Measurements from ENCODE around the gene RGS19. TPM values are rescaled to one million over a fixed set of nuclear protein-coding genes. Genes with fewer than 3 reads are reported as not detected.

RGS19 gene
- polyA plus RNA-seq, 1 of the 3 experiments (the other 2 are of a cell fraction), result 20.5 TPM

DNA sequence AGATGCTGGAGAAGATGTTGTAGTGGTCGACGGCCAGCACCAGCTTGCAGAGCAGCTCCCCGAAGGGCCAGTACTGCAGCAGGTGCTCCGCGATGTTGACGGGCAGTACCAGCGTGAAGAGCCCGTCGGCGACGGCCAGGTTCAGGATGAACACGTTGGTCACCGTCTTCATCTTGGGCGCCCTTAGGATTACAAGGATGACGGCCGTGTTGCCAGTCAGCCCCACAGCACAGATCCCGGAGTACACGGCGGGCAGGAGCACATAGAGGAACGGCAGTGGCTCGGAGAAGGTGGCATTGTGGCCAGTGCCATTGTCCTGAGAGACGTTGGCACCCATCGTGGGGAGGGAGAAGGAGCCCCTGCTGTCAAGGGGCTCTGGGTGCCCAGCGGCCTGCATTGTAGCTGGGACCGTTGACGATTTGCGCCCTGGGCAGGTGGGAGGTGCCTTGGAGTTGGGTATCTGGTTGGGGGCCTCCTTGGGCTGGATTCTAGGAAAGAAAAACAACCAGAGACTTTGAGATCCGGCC, 27.2 kb upstream of the RGS19 start:
- Histone ChIP-seq H3F3A (replicated peaks; ENCODE audit: insufficient read depth) (no peaks in the 10 kb centered on the region), H3K79me2 (ENCODE audit: insufficient read depth) (no peaks in the 10 kb centered on the region), H3K9me2 (no peaks in the 10 kb centered on the region), H3K4me2 (no peak overlapping the region), H3K36me3 (replicated peaks in 1 of 2; ENCODE audit: control insufficient read depth in 1 of 2, insufficient read depth in 2 of 2, low read length in 1 of 2) (no peaks in the 10 kb centered on the region), H2AFZ (ENCODE audit: low read depth) (no peak overlapping the region), H3K9me3 (no peaks in the 10 kb centered on the region), H3K4me1 (ENCODE audit: control insufficient read depth in 1 of 2, insufficient read depth in 2 of 2, low read depth in 1 of 2, low read length in 1 of 2) (peaks cover 0 to 12% of the 10 kb centered on the region in 2 experiments; a peak in 1 of 4 replicates), H3K27me3 (ENCODE audit: insufficient read depth) (no peaks in the 10 kb centered on the region; the same call in 1 of the 2 replicates), H3K27ac (ENCODE audit: low read depth in 2 of 2, low read length in 1 of 2) (no peak overlapping the region), H3K4me3 (ENCODE audit: low read depth in 2 of 2, low read length in 1 of 2) (no peak overlapping the region), H3K9ac (no peak overlapping the region), H4K20me1 (ENCODE audit: insufficient read depth) (no peaks in the 10 kb centered on the region)
- TF ChIP-seq MXI1 (IDR thresholded peaks at IDR 0.05; ENCODE audit: low read depth, low read length) (no peak), FOSL2 (IDR thresholded peaks at IDR 0.05; ENCODE audit: borderline replicate concordance, low read depth) (no peak), TCF12 (IDR thresholded peaks at IDR 0.05) (no peak), RXRA (IDR thresholded peaks at IDR 0.05; ENCODE audit: borderline replicate concordance, low read depth) (no peak)
- TF ChIP-seq, protein P1, sequence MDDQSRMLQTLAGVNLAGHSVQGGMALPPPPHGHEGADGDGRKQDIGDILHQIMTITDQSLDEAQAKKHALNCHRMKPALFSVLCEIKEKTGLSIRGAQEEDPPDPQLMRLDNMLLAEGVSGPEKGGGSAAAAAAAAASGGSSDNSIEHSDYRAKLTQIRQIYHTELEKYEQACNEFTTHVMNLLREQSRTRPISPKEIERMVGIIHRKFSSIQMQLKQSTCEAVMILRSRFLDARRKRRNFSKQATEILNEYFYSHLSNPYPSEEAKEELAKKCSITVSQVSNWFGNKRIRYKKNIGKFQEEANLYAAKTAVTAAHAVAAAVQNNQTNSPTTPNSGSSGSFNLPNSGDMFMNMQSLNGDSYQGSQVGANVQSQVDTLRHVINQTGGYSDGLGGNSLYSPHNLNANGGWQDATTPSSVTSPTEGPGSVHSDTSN (IDR thresholded peaks at IDR 0.05), result no peak
- WGBS (ENCODE audit: low lambda C conversion rate), result 86% methylated on average over 21 of the region's 28 CpGs
- ChIA-PET CTCF (interaction anchor here (0.8 to 1.5 kb wide), 4 partner anchors 9 to 14 kb away, joined by 3 read pairs; no protein-coding TSS in a partner anchor), POLR2A (no interaction called here)
- no peak for DNase-seq

DNA sequence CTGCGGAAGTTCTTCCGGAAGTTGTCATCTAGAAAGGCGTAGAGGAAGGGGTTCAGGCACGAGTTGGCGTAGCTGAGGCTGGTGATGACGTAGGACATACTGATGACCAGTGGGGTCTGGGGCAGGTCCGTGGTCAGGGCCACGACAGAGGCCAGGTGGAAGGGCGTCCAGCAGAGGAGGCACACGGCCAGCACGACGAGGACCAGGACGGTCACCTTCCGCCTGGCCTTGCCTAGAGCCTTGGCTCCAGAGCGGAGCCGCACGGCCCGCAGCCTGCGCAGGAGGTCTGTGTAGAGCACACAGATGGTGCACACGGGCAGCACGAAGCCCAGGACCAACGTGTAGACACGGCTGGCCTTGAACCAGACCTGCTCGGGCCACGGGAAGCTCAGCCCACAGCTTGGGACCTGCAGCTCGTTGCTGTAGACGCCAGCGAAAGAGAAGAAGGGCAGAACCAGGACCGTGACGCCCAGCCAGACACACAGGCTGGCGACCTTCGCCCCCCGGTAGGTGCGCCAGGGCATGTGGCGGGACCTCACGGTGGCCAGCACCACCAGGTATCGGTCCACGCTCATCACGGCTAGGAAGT, 26.6 kb upstream of the RGS19 start:
- Histone ChIP-seq H3K4me2 (no peak overlapping the region), H3K9ac (no peak overlapping the region), H3K4me1 (ENCODE audit: control insufficient read depth in 1 of 2, insufficient read depth in 2 of 2, low read depth in 1 of 2, low read length in 1 of 2) (peaks cover 0 to 12% of the 10 kb centered on the region in 2 experiments; a peak in 1 of 4 replicates), H3F3A (replicated peaks; ENCODE audit: insufficient read depth) (no peaks in the 10 kb centered on the region), H3K27me3 (ENCODE audit: insufficient read depth) (no peaks in the 10 kb centered on the region; the same call in 1 of the 2 replicates), H3K9me3 (no peaks in the 10 kb centered on the region), H3K4me3 (ENCODE audit: low read depth in 2 of 2, low read length in 1 of 2) (no peak overlapping the region), H4K20me1 (ENCODE audit: insufficient read depth) (no peaks in the 10 kb centered on the region), H2AFZ (ENCODE audit: low read depth) (no peak overlapping the region), H3K9me2 (no peaks in the 10 kb centered on the region), H3K36me3 (replicated peaks in 1 of 2; ENCODE audit: control insufficient read depth in 1 of 2, insufficient read depth in 2 of 2, low read length in 1 of 2) (no peaks in the 10 kb centered on the region), H3K27ac (ENCODE audit: low read depth in 2 of 2, low read length in 1 of 2) (no peak overlapping the region), H3K79me2 (ENCODE audit: insufficient read depth) (no peaks in the 10 kb centered on the region)
- WGBS (ENCODE audit: low lambda C conversion rate), result 77% methylated on average over 20 of the region's 39 CpGs
- ChIA-PET CTCF (interaction anchor here (1.0 to 1.5 kb wide), 3 partner anchors 10 to 15 kb away, joined by 3 read pairs; no protein-coding TSS in a partner anchor), POLR2A (no interaction called here)
- no peak for TF ChIP-seq NRF1 (IDR thresholded peaks at IDR 0.05; ENCODE audit: low read depth, low read length)
- TF ChIP-seq EZH2phosphoT487 (IDR thresholded peaks at IDR 0.05; ENCODE audit: borderline replicate concordance, low read depth), result no peak
- no peak for TF ChIP-seq FOSL2 (IDR thresholded peaks at IDR 0.05; ENCODE audit: borderline replicate concordance, low read depth)
- TF ChIP-seq, protein P2, sequence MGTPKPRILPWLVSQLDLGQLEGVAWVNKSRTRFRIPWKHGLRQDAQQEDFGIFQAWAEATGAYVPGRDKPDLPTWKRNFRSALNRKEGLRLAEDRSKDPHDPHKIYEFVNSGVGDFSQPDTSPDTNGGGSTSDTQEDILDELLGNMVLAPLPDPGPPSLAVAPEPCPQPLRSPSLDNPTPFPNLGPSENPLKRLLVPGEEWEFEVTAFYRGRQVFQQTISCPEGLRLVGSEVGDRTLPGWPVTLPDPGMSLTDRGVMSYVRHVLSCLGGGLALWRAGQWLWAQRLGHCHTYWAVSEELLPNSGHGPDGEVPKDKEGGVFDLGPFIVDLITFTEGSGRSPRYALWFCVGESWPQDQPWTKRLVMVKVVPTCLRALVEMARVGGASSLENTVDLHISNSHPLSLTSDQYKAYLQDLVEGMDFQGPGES (IDR thresholded peaks at IDR 0.05; ENCODE audit: low read depth, low read length), result no peak
- no peak for TF ChIP-seq JUND (IDR thresholded peaks at IDR 0.05)
- no peak for TF ChIP-seq TEAD4 (IDR thresholded peaks at IDR 0.05; ENCODE audit: borderline replicate concordance, insufficient read depth)
- TF ChIP-seq, protein P3, sequence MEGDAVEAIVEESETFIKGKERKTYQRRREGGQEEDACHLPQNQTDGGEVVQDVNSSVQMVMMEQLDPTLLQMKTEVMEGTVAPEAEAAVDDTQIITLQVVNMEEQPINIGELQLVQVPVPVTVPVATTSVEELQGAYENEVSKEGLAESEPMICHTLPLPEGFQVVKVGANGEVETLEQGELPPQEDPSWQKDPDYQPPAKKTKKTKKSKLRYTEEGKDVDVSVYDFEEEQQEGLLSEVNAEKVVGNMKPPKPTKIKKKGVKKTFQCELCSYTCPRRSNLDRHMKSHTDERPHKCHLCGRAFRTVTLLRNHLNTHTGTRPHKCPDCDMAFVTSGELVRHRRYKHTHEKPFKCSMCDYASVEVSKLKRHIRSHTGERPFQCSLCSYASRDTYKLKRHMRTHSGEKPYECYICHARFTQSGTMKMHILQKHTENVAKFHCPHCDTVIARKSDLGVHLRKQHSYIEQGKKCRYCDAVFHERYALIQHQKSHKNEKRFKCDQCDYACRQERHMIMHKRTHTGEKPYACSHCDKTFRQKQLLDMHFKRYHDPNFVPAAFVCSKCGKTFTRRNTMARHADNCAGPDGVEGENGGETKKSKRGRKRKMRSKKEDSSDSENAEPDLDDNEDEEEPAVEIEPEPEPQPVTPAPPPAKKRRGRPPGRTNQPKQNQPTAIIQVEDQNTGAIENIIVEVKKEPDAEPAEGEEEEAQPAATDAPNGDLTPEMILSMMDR (IDR thresholded peaks at IDR 0.05), result no peak
- no peak for DNase-seq

Measured in SK-N-SH (cell line).